ENCODE measurements around the gene MPHOSPH6. TPM values are rescaled to one million over a fixed set of nuclear protein-coding genes. Genes with fewer than 3 reads are reported as not detected.

The MPHOSPH6 gene
- total and polyA plus RNA-seq, 2 of the 8 experiments (the other 6 are each of a cell fraction or from before 2014, with no cell fraction given), result 19.7 to 32.9 TPM

DNA sequence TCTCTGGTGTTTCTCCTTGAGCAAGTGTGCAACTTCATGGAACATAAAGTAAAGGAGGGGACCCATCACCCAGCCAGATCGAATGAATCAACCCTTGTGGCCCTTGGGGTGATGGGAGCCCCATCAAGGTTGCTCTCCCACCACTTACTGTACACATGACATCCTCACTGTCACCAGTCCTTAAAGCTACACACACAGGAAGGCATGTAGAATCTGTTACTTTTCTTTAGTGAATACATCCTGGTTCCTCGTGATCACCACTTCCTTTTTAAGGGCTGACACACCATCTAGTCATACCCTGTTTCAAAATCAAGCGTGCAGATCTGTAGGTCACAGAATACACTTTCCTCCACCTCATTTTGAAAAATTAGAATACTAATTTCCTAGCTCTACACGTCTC lies 22.6 kb upstream of the MPHOSPH6 start:
- no peak overlapping the region for H2BK12ac ChIP-seq (ENCODE audit: low read depth, low read length)
- no peak overlapping the region for H2BK20ac ChIP-seq (ENCODE audit: low read length)
- 88% methylated on average over 4 of the region's 4 CpGs; no CpG with 5 or more reads in 1 of the 2 experiments for WGBS, 2 experiments (ENCODE audit: extremely low coverage in 1 of 2, insufficient coverage in 1 of 2, insufficient read length in 1 of 2, insufficient replicate concordance in 2 of 2, low coverage in 1 of 2, low lambda C conversion rate in 2 of 2, missing lambda C conversion rate in 1 of 2)
- H3K4me3 ChIP-seq (ENCODE audit: extremely low read depth in 1 of 4, insufficient read depth in 2 of 4, low read depth in 3 of 4, low read length in 4 of 4), result no peak overlapping the region
- H3K27me3 ChIP-seq (replicated peaks in 1 of 4; ENCODE audit: control insufficient read depth in 3 of 4, extremely low read depth in 1 of 4, insufficient read depth in 3 of 4, low read length in 3 of 4), result no peaks in the 10 kb centered on the region
- no peaks in the 10 kb centered on the region for H3K36me3 ChIP-seq (ENCODE audit: control insufficient read depth in 2 of 4, insufficient read depth in 4 of 4, low read length in 3 of 4)
- no peak overlapping the region for H3K18ac ChIP-seq (ENCODE audit: extremely low read depth, low read length)
- CTCF ChIA-PET (ENCODE audit: partially characterized antibody), result interaction anchor here (1.2 to 1.9 kb wide), 3 partner anchors 13 to 313 kb away, joined by 3 to 7 read pairs (median 3); no protein-coding TSS in a partner anchor
- H3K4ac ChIP-seq (replicated peaks; ENCODE audit: insufficient read length, low read depth, low read length), result no peak overlapping the region
- H4K8ac ChIP-seq (ENCODE audit: extremely low read depth, insufficient read depth, low read length), result no peak overlapping the region
- H2BK15ac ChIP-seq (ENCODE audit: low read length), result no peak overlapping the region
- H4K91ac ChIP-seq (replicated peaks; ENCODE audit: insufficient read length, low read length), result no peak overlapping the region
- no peak overlapping the region for H3K56ac ChIP-seq (replicated peaks; ENCODE audit: insufficient read length, low read depth, low read length)
- H3K4me2 ChIP-seq (ENCODE audit: insufficient read depth in 1 of 2, low read depth in 2 of 2, low read length in 2 of 2), result no peak overlapping the region
- H3K14ac ChIP-seq (ENCODE audit: insufficient read length), result no peak overlapping the region
- no peak overlapping the region for H3K27ac ChIP-seq (ENCODE audit: low read depth, low read length)
- no peak overlapping the region for H2BK5ac ChIP-seq (ENCODE audit: low read depth, low read length)
- POLR2A ChIA-PET (ENCODE audit: partially characterized antibody), result no interaction called here
- no peak overlapping the region for H2AFZ ChIP-seq (ENCODE audit: low read length)
- H3K9me3 ChIP-seq (ENCODE audit: insufficient read depth in 2 of 2, low read depth in 1 of 2, low read length in 1 of 2), result no peaks in the 10 kb centered on the region
- no peaks in the 10 kb centered on the region for H3K23me2 ChIP-seq (ENCODE audit: low read depth, low read length)
- no peak overlapping the region for H2BK120ac ChIP-seq (replicated peaks; ENCODE audit: low read depth, low read length)
- no peaks in the 10 kb centered on the region for H3K79me2 ChIP-seq (ENCODE audit: control insufficient read depth in 1 of 2, insufficient read depth in 2 of 2, low read length in 2 of 2)
- H4K5ac ChIP-seq (ENCODE audit: insufficient read length, low read depth, low read length), result no peak overlapping the region
- H3K79me1 ChIP-seq (ENCODE audit: low read depth, low read length), result no peaks in the 10 kb centered on the region
- no peak overlapping the region for H2AK5ac ChIP-seq (ENCODE audit: low read depth, low read length)
- no peak overlapping the region for H3K23ac ChIP-seq (ENCODE audit: insufficient read length)
- H3K4me1 ChIP-seq (replicated peaks in 1 of 4; ENCODE audit: control insufficient read depth in 3 of 4, insufficient read depth in 4 of 4, low read length in 3 of 4), result 0 out of 7 replicates have a peak, but pooled peaks cover 0 to 2% (median 0%) of the 10 kb centered on the region in 4 experiments
- FAIRE-seq, result no peak
- TF ChIP-seq TAF1 (IDR thresholded peaks at IDR 0.05; ENCODE audit: low read depth, low read length) (no peak), TCF12 (IDR thresholded peaks at IDR 0.05; ENCODE audit: low read depth, low read length) (no peak), RBBP5 (IDR thresholded peaks at IDR 0.05; ENCODE audit: borderline replicate concordance, low read depth, low read length) (no peak), NANOG (IDR thresholded peaks at IDR 0.05; ENCODE audit: insufficient read depth, low read depth, low read length, poor library complexity, severe bottlenecking) (no peak), SIN3A (conservative IDR thresholded peaks at IDR 0.05 in 1 of 2, IDR thresholded peaks at IDR 0.05 in 1 of 2; ENCODE audit: low read depth in 1 of 2, low read length in 2 of 2) (no peak), MAFK (IDR thresholded peaks at IDR 0.05; ENCODE audit: low read depth, low read length) (no peak), ZNF274 (IDR thresholded peaks at IDR 0.05; ENCODE audit: borderline replicate concordance, extremely low read depth, low read length) (no peak), FOSL1 (IDR thresholded peaks at IDR 0.05; ENCODE audit: insufficient read depth, low read depth, low read length) (no peak), JUND (IDR thresholded peaks at IDR 0.05; ENCODE audit: low read length) (no peak), RNF2 (IDR thresholded peaks at IDR 0.05; ENCODE audit: borderline replicate concordance, low read depth, low read length, missing control alignments, poor library complexity, severe bottlenecking) (no peak), YY1 (IDR thresholded peaks at IDR 0.05; ENCODE audit: low read depth, low read length) (no peak)
- no peak overlapping the region for H3K9ac ChIP-seq (replicated peaks in 1 of 4; ENCODE audit: extremely low read depth in 1 of 4, low read depth in 3 of 4, low read length in 3 of 4)
- DNase-seq (ENCODE audit: low read depth in 1 of 2, low spot score in 2 of 2), result no peak
- H4K20me1 ChIP-seq (replicated peaks in 1 of 2; ENCODE audit: control insufficient read depth in 1 of 2, insufficient read depth in 2 of 2, low read length in 2 of 2), result no peaks in the 10 kb centered on the region

Measured in H1 (cell line).